HEK293 (cell line): ENCODE data around the gene TAF5L.

Experiments used
- GFI1B ChIP-seq: fragments of 450-650 bp; formaldehyde crosslinking; IDR thresholded peaks from 2 replicates; pipeline ENCODE4 v1.5.1; 2016; ENCODE audit warnings: missing biosample characterization, missing genetic modification characterization
- HOXC10 ChIP-seq: sonication (generic); formaldehyde crosslinking; IDR thresholded peaks from 2 replicates; pipeline ENCODE4 v1.8.1; 2023; ENCODE audit warnings: mild to moderate bottlenecking, missing genetic modification reagents
- HOXD13 ChIP-seq: sonication (generic); formaldehyde crosslinking; IDR thresholded peaks from 2 replicates; pipeline ENCODE4 v1.8.0; 2022; ENCODE audit warnings: missing genetic modification reagents, borderline replicate concordance
- KLF1 ChIP-seq: fragments of 450-650 bp; formaldehyde crosslinking; IDR thresholded peaks from 2 replicates; pipeline ENCODE4 v1.5.1; 2016; ENCODE audit warnings: missing biosample characterization, missing genetic modification characterization
- MEIS1 ChIP-seq: sonication (generic); formaldehyde crosslinking; IDR thresholded peaks from 2 replicates; pipeline ENCODE4 v1.8.1; 2022; ENCODE audit warnings: missing genetic modification reagents, mild to moderate bottlenecking, borderline replicate concordance
- REST ChIP-seq: fragments of 450-650 bp; formaldehyde crosslinking; IDR thresholded peaks from 2 replicates; pipeline ENCODE4 v1.5.1; 2016; ENCODE audit warnings: missing biosample characterization, missing genetic modification characterization
- YY2 ChIP-seq: fragments of 450-650 bp; formaldehyde crosslinking; IDR thresholded peaks from 2 replicates; pipeline ENCODE4 v1.5.1; 2016; ENCODE audit warnings: missing biosample characterization, missing genetic modification characterization
- ZBTB49 ChIP-seq: fragments of 450-650 bp; formaldehyde crosslinking; IDR thresholded peaks from 2 replicates; pipeline ENCODE4 v1.5.1; 2016; ENCODE audit warnings: missing biosample characterization, missing genetic modification characterization, low read depth
- ZNF16 ChIP-seq: fragments of 450-650 bp; formaldehyde crosslinking; IDR thresholded peaks from 2 replicates; pipeline ENCODE4 v1.5.1; 2016; ENCODE audit warnings: low read depth, missing biosample characterization, missing genetic modification characterization
- ZNF292 ChIP-seq: fragments of 450-650 bp; formaldehyde crosslinking; IDR thresholded peaks from 2 replicates; pipeline ENCODE4 v1.5.1; 2016; ENCODE audit warnings: low read depth, missing biosample characterization, missing genetic modification characterization, borderline replicate concordance
- ZNF341 ChIP-seq: fragments of 450-650 bp; formaldehyde crosslinking; IDR thresholded peaks from 2 replicates; pipeline ENCODE4; 2016; ENCODE audit warnings: low read depth, missing biosample characterization, missing genetic modification characterization
- ZNF423 ChIP-seq: fragments of 450-650 bp; formaldehyde crosslinking; IDR thresholded peaks from 2 replicates; pipeline ENCODE4 v1.5.1; 2016; ENCODE audit warnings: missing biosample characterization, missing genetic modification characterization
- ZNF548 ChIP-seq: fragments of 450-650 bp; formaldehyde crosslinking; IDR thresholded peaks from 2 replicates; pipeline ENCODE4 v1.5.1; 2016; ENCODE audit warnings: missing biosample characterization, missing genetic modification characterization
- ZNF549 ChIP-seq: fragments of 450-650 bp; IDR thresholded peaks from 2 replicates; pipeline ENCODE4 v1.5.1; 2018; ENCODE audit warnings: missing biosample characterization, missing genetic modification characterization, mild to moderate bottlenecking, inconsistent platforms, moderate library complexity
- ZNF558 ChIP-seq: fragments of 450-650 bp; formaldehyde crosslinking; IDR thresholded peaks from 2 replicates; pipeline ENCODE4 v1.5.1; 2016; ENCODE audit warnings: missing biosample characterization, missing genetic modification characterization
- ZNF624 ChIP-seq: fragments of 450-650 bp; formaldehyde crosslinking; IDR thresholded peaks from 2 replicates; pipeline ENCODE4 v1.5.1; 2017; ENCODE audit warnings: missing biosample characterization, missing genetic modification characterization
- ZNF692 ChIP-seq: fragments of 450-650 bp; formaldehyde crosslinking; IDR thresholded peaks from 2 replicates; pipeline ENCODE4 v1.5.1; 2016; ENCODE audit warnings: missing biosample characterization, missing genetic modification characterization
- ZNF843 ChIP-seq: fragments of 450-650 bp; formaldehyde crosslinking; IDR thresholded peaks from 2 replicates; pipeline ENCODE4 v1.5.1; 2016; ENCODE audit warnings: missing biosample characterization, missing genetic modification characterization
- TF ChIP-seq, protein P1 (sequence below): fragments of 450-650 bp; formaldehyde crosslinking; IDR thresholded peaks from 2 replicates; pipeline ENCODE4 v1.5.1; 2016; ENCODE audit warnings: missing biosample characterization, missing genetic modification characterization
- TF ChIP-seq, protein P2 (sequence below): fragments of 450-650 bp; formaldehyde crosslinking; IDR thresholded peaks from 2 replicates; pipeline ENCODE4 v1.5.1; 2016; ENCODE audit warnings: missing biosample characterization, missing genetic modification characterization
- TF ChIP-seq, protein P3 (sequence below): fragments of 450-650 bp; formaldehyde crosslinking; IDR thresholded peaks from 2 replicates; pipeline ENCODE4 v1.5.1; 2016; ENCODE audit warnings: missing biosample characterization, missing genetic modification characterization, borderline replicate concordance
- TF ChIP-seq, protein P4 (sequence below): fragments of 450-650 bp; formaldehyde crosslinking; IDR thresholded peaks from 2 replicates; pipeline ENCODE4 v1.5.1; 2016; ENCODE audit warnings: missing biosample characterization, missing genetic modification characterization

TAF5L gene

DNA sequence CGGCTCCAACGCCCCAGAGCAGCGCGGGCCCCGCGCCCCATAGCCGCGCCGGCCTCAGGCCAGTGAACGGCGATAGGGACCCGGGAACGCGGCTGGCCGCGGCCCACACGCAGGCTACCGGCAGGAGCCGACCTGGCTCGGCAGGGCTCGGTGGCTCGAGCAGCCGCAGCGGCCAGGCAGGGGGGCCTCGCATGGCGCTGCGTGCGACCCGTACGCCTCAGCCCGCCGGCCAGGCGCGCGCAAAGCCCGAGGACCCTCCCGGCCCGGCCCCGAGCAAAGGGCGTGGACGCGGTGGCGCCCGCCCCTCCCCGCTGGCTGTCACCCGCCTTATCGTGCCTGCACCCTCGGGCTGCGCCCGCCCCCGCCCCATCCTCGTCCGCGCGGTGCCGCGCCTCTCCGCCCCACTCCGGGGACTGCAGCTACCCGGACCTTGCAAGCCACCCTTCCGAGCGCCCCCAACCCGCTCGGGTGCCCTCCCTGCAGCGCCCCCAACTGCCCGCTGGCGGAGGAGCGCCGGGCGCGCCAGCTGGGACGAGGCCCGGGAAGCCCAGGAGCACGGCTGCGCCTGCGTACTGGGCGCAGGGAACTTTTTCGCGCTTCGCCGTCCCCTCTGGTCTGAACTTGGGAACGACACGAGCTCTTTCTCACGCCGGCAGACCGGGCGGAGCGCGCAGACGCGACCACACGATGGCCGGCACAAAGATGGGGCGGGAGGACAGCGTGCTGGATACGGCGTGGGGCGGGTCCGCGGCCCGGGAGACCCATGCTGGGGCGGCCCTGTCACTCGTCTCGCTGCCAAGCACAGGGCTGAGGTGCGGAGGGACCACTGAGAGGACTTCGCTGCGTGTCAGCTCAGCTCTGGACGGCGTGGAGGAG, 67.2 kb downstream of the TAF5L start, which contains the start of gene ABCB10 (continued):
- TF ChIP-seq HOXC10 (0 out of 2 replicates have a peak, but pooled peaks have one; percentile 37), ZBTB49 (tag by site-specific recombination) (no peak), MEIS1 (CRISPR knock-in tag) (peak; percentile 67; the same call in 1 of the 2 replicates), ZNF341 (tag by site-specific recombination) (peak; percentile 81), YY2 (tag by site-specific recombination) (no peak), ZNF548 (tag by site-specific recombination) (no peak), KLF1 (tag by site-specific recombination) (peak; percentile 99), ZNF558 (no peak), ZNF549 (tag by site-specific recombination) (no peak; the same call in 1 of the 2 replicates), ZNF843 (tag by site-specific recombination) (peak; percentile 77; the same call in 1 of the 2 replicates), HOXD13 (CRISPR knock-in tag) (peak; percentile 74; the same call in 1 of the 2 replicates), GFI1B (tag by site-specific recombination) (no peak), ZNF292 (tag by site-specific recombination) (no peak), ZNF423 (tag by site-specific recombination) (peak; percentile 100), ZNF692 (tag by site-specific recombination) (peak; percentile 93), ZNF16 (tag by site-specific recombination) (no peak), REST (tag by site-specific recombination) (peak; percentile 46; the same call in 1 of the 2 replicates), ZNF624 (tag by site-specific recombination) (no peak)
- TF ChIP-seq, protein P1, sequence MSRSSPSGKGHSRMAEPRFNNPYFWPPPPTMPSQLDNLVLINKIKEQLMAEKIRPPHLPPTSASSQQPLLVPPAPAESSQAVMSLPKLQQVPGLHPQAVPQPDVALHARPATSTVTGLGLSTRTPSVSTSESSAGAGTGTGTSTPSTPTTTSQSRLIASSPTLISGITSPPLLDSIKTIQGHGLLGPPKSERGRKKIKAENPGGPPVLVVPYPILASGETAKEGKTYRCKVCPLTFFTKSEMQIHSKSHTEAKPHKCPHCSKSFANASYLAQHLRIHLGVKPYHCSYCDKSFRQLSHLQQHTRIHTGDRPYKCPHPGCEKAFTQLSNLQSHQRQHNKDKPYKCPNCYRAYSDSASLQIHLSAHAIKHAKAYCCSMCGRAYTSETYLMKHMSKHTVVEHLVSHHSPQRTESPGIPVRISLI: peak; percentile 100
- TF ChIP-seq, protein P2, sequence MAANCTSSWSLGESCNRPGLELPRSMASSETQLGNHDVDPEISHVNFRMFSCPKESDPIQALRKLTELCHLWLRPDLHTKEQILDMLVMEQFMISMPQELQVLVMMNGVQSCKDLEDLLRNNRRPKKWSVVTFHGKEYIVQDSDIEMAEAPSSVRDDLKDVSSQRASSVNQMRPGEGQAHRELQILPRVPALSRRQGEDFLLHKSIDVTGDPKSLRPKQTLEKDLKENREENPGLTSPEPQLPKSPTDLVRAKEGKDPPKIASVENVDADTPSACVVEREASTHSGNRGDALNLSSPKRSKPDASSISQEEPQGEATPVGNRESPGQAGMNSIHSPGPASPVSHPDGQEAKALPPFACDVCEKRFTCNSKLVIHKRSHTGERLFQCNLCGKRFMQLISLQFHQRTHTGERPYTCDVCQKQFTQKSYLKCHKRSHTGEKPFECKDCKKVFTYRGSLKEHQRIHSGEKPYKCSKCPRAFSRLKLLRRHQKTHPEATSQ (tag by site-specific recombination): peak; percentile 73; the same call in 1 of the 2 replicates
- TF ChIP-seq, protein P3, sequence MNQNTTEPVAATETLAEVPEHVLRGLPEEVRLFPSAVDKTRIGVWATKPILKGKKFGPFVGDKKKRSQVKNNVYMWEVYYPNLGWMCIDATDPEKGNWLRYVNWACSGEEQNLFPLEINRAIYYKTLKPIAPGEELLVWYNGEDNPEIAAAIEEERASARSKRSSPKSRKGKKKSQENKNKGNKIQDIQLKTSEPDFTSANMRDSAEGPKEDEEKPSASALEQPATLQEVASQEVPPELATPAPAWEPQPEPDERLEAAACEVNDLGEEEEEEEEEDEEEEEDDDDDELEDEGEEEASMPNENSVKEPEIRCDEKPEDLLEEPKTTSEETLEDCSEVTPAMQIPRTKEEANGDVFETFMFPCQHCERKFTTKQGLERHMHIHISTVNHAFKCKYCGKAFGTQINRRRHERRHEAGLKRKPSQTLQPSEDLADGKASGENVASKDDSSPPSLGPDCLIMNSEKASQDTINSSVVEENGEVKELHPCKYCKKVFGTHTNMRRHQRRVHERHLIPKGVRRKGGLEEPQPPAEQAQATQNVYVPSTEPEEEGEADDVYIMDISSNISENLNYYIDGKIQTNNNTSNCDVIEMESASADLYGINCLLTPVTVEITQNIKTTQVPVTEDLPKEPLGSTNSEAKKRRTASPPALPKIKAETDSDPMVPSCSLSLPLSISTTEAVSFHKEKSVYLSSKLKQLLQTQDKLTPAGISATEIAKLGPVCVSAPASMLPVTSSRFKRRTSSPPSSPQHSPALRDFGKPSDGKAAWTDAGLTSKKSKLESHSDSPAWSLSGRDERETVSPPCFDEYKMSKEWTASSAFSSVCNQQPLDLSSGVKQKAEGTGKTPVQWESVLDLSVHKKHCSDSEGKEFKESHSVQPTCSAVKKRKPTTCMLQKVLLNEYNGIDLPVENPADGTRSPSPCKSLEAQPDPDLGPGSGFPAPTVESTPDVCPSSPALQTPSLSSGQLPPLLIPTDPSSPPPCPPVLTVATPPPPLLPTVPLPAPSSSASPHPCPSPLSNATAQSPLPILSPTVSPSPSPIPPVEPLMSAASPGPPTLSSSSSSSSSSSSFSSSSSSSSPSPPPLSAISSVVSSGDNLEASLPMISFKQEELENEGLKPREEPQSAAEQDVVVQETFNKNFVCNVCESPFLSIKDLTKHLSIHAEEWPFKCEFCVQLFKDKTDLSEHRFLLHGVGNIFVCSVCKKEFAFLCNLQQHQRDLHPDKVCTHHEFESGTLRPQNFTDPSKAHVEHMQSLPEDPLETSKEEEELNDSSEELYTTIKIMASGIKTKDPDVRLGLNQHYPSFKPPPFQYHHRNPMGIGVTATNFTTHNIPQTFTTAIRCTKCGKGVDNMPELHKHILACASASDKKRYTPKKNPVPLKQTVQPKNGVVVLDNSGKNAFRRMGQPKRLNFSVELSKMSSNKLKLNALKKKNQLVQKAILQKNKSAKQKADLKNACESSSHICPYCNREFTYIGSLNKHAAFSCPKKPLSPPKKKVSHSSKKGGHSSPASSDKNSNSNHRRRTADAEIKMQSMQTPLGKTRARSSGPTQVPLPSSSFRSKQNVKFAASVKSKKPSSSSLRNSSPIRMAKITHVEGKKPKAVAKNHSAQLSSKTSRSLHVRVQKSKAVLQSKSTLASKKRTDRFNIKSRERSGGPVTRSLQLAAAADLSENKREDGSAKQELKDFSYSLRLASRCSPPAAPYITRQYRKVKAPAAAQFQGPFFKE (tag by site-specific recombination): no peak
- TF ChIP-seq, protein P4, sequence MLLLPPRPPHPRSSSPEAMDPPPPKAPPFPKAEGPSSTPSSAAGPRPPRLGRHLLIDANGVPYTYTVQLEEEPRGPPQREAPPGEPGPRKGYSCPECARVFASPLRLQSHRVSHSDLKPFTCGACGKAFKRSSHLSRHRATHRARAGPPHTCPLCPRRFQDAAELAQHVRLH: 0 out of 2 replicates have a peak, but pooled peaks have one; percentile 33
